HAP-1 (cell line): ENCODE data around the gene ADGRL2.

Experiments used
- DNase-seq, 2 experiments: peaks; one replicate each; pipeline ENCODE4 v3.0.0-alpha.2; 2016 to 2020; ENCODE audit warnings: low spot score in 2 of 2
- H3K27me3 ChIP-seq: fragments of 250-450 bp; sonication (Bioruptor Pico); 2 replicates; pipeline ENCODE4 v1.5.1; 2020; ENCODE audit warnings: low read depth, mild to moderate bottlenecking, moderate library complexity
- H3K36me3 ChIP-seq: fragments of 250-450 bp; sonication (Bioruptor Pico); replicated peaks from 2 replicates; pipeline ENCODE4 v1.5.1; 2020; ENCODE audit warnings: mild to moderate bottlenecking
- H3K4me1 ChIP-seq: fragments of 250-450 bp; sonication (Bioruptor Pico); 2 replicates; pipeline ENCODE4 v1.5.1; 2020; ENCODE audit warnings: mild to moderate bottlenecking
- H3K4me3 ChIP-seq: fragments of 250-450 bp; sonication (Bioruptor Pico); 2 replicates; pipeline ENCODE4 v1.5.1; 2020; ENCODE audit warnings: mild to moderate bottlenecking, moderate library complexity
- H3K9me3 ChIP-seq: fragments of 250-450 bp; sonication (Bioruptor Pico); 2 replicates; pipeline ENCODE4 v1.5.1; 2020; ENCODE audit warnings: mild to moderate bottlenecking, moderate library complexity
- in situ Hi-C: fragments of 300-500 bp; cut with MboI; formaldehyde crosslinking; loops from 3 replicates; pipeline ENCODE4 v1.14.3; 2020; ENCODE audit warnings: low sequenced_read_pairs, inconsistent platforms, mixed read lengths

The ADGRL2 gene

GRCh38 chr1:81801651-81802456, 1.1 kb downstream of the ADGRL2 start:
- H3K27me3 ChIP-seq = no peaks in the 10 kb centered on the region
- peak overlapping the region; percentile 69 for H3K4me3 ChIP-seq
- peak in 1 of 2 experiments; percentile 52 for DNase-seq
- in situ Hi-C loops = no loop called here
- no peaks in the 10 kb centered on the region for H3K9me3 ChIP-seq
- H3K4me1 ChIP-seq = peaks cover 35% of the 10 kb centered on the region
- H3K36me3 ChIP-seq = no peaks in the 10 kb centered on the region

GRCh38 chr1:81802457-81802706, 1.6 kb downstream of the ADGRL2 start:
- in situ Hi-C loops = no loop called here
- Histone ChIP-seq H3K4me1 (peaks cover 35% of the 10 kb centered on the region), H3K36me3 (no peaks in the 10 kb centered on the region), H3K4me3 (peak overlapping the region; percentile 69), H3K9me3 (no peaks in the 10 kb centered on the region), H3K27me3 (no peaks in the 10 kb centered on the region)
- DNase-seq = no peak

- H3K4me3 ChIP-seq = peak overlapping the region; percentile 69
- no peaks in the 10 kb centered on the region for H3K36me3 ChIP-seq
- H3K27me3 ChIP-seq = no peaks in the 10 kb centered on the region
- H3K9me3 ChIP-seq = no peaks in the 10 kb centered on the region
- DNase-seq = peak; percentile 53 to 75
- in situ Hi-C loops = no loop called here
- peaks cover 35% of the 10 kb centered on the region for H3K4me1 ChIP-seq
Observed at GRCh38 chr1:81802707-81803430, 2.1 kb downstream of the ADGRL2 start.

GRCh38 chr1:81803431-81804110, 2.8 kb downstream of the ADGRL2 start:
- Histone ChIP-seq H3K4me3 (peak overlapping the region; percentile 69), H3K9me3 (no peaks in the 10 kb centered on the region), H3K4me1 (peaks cover 38% of the 10 kb centered on the region), H3K27me3 (no peaks in the 10 kb centered on the region), H3K36me3 (no peaks in the 10 kb centered on the region)
- in situ Hi-C loops = no loop called here
- DNase-seq = peak; percentile 65 to 70

- H3K27me3 ChIP-seq = no peaks in the 10 kb centered on the region
- DNase-seq = peak; percentile 59 to 92
- peak overlapping the region; percentile 69; the same call in 1 of the 2 replicates for H3K4me3 ChIP-seq
- H3K9me3 ChIP-seq = no peaks in the 10 kb centered on the region
- H3K4me1 ChIP-seq = peaks cover 37% of the 10 kb centered on the region
- H3K36me3 ChIP-seq = no peaks in the 10 kb centered on the region
- in situ Hi-C loops = no loop called here
Observed at GRCh38 chr1:81804312-81804711, 3.6 kb downstream of the ADGRL2 start.

- no peak for DNase-seq
- H3K27me3 ChIP-seq = no peaks in the 10 kb centered on the region
- no peaks in the 10 kb centered on the region for H3K36me3 ChIP-seq
- no peaks in the 10 kb centered on the region for H3K9me3 ChIP-seq
- H3K4me1 ChIP-seq = peaks cover 40% of the 10 kb centered on the region
- in situ Hi-C loops = no loop called here
- no peak overlapping the region for H3K4me3 ChIP-seq
Observed at GRCh38 chr1:81805537-81806431, 5.0 kb downstream of the ADGRL2 start.

- DNase-seq = no peak
Observed at GRCh38 chr1:81806432-81806770, 5.7 kb downstream of the ADGRL2 start.

GRCh38 chr1:81808760-81809159, 8.0 kb downstream of the ADGRL2 start:
- no peaks in the 10 kb centered on the region for H3K36me3 ChIP-seq
- no peaks in the 10 kb centered on the region for H3K27me3 ChIP-seq
- in situ Hi-C loops = no loop called here
- peak; percentile 41 to 85 for DNase-seq
- H3K4me1 ChIP-seq = peaks cover 60% of the 10 kb centered on the region
- H3K4me3 ChIP-seq = no peak overlapping the region
- no peaks in the 10 kb centered on the region for H3K9me3 ChIP-seq

More at GRCh38 chr1:81806432-81806770, 5.7 kb downstream of the ADGRL2 start:
- no peaks in the 10 kb centered on the region for H3K36me3 ChIP-seq
- no peak overlapping the region for H3K4me3 ChIP-seq
- in situ Hi-C loops = no loop called here
- H3K27me3 ChIP-seq = no peaks in the 10 kb centered on the region
- H3K9me3 ChIP-seq = no peaks in the 10 kb centered on the region
- peaks cover 40% of the 10 kb centered on the region for H3K4me1 ChIP-seq

- Histone ChIP-seq H3K4me1 (peaks cover 54% of the 10 kb centered on the region), H3K27me3 (no peaks in the 10 kb centered on the region)
Observed at GRCh38 chr1:81809808-81810207, 9.1 kb downstream of the ADGRL2 start.

GRCh38 chr1:81811757-81812371, 11.1 kb downstream of the ADGRL2 start:
- Histone ChIP-seq H3K9me3 (no peaks in the 10 kb centered on the region), H3K4me3 (no peak overlapping the region), H3K4me1 (peaks cover 47% of the 10 kb centered on the region), H3K27me3 (no peaks in the 10 kb centered on the region), H3K36me3 (no peaks in the 10 kb centered on the region)
- DNase-seq = no peak
- in situ Hi-C loops = no loop called here

More at GRCh38 chr1:81809808-81810207, 9.1 kb downstream of the ADGRL2 start:
- H3K9me3 ChIP-seq = no peaks in the 10 kb centered on the region
- no peak overlapping the region for H3K4me3 ChIP-seq
- no peaks in the 10 kb centered on the region for H3K36me3 ChIP-seq
- in situ Hi-C loops = no loop called here
- DNase-seq = no peak

GRCh38 chr1:81812712-81813111, 12.0 kb downstream of the ADGRL2 start:
- Histone ChIP-seq H3K4me3 (no peak overlapping the region), H3K27me3 (no peaks in the 10 kb centered on the region), H3K36me3 (no peaks in the 10 kb centered on the region), H3K4me1 (peaks cover 42% of the 10 kb centered on the region), H3K9me3 (no peaks in the 10 kb centered on the region)
- no peak for DNase-seq
- in situ Hi-C loops = no loop called here

GRCh38 chr1:81813691-81814090, 13.0 kb downstream of the ADGRL2 start:
- in situ Hi-C loops = no loop called here
- Histone ChIP-seq H3K36me3 (no peaks in the 10 kb centered on the region), H3K4me3 (no peak overlapping the region), H3K4me1 (peaks cover 37% of the 10 kb centered on the region), H3K9me3 (no peaks in the 10 kb centered on the region), H3K27me3 (no peaks in the 10 kb centered on the region)
- no peak for DNase-seq

GRCh38 chr1:81819613-81820012, 18.9 kb downstream of the ADGRL2 start:
- Histone ChIP-seq H3K4me1 (peaks cover 25% of the 10 kb centered on the region), H3K4me3 (no peak overlapping the region), H3K36me3 (no peaks in the 10 kb centered on the region), H3K27me3 (no peaks in the 10 kb centered on the region), H3K9me3 (no peaks in the 10 kb centered on the region)
- DNase-seq = peak in 1 of 2 experiments; percentile 81
- in situ Hi-C loops = no loop called here
